Fibroblast of lung (primary cell): ENCODE results near the gene TARBP2.

Experiments used
- EZH2 ChIP-seq: IDR thresholded peaks from 2 replicates; pipeline ENCODE4 v1.5.1; 2012; ENCODE audit warnings: low read length, control low read depth, mild to moderate bottlenecking; ENCODE audit errors: missing control alignments
- TF ChIP-seq, protein P1 (sequence below), 2 donors: IDR thresholded peaks in 1 of 2; conservative IDR thresholded peaks in 1 of 2; 1 replicate in 1 of 2; 2 replicates in 1 of 2; pipeline ENCODE4 v1.5.1; 2011 to 2012; ENCODE audit warnings: low read length in 2 of 2, control low read depth in 1 of 2, inconsistent platforms in 1 of 2, low read depth in 1 of 2, mild to moderate bottlenecking in 1 of 2

DNA sequence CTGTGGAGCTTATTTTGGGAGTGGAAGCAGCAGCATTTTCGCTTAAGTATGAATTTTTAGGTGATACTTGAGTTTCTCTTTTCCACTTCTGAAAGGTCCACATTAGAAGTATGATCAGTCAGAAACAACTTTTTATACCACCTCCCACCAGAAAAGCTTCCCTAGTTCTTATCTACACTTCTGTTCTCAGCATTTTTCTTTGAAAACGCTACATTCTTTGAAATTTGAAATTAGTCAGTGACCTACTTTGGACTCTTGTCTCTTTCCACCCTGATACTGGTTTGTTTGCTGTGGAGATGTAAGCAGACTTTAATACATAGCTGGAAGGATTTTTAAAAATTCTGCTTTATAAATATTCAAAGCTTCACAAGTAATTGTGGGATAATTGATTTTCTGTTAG, 27.0 kb upstream of the TARBP2 start:
- TF ChIP-seq, protein P1, sequence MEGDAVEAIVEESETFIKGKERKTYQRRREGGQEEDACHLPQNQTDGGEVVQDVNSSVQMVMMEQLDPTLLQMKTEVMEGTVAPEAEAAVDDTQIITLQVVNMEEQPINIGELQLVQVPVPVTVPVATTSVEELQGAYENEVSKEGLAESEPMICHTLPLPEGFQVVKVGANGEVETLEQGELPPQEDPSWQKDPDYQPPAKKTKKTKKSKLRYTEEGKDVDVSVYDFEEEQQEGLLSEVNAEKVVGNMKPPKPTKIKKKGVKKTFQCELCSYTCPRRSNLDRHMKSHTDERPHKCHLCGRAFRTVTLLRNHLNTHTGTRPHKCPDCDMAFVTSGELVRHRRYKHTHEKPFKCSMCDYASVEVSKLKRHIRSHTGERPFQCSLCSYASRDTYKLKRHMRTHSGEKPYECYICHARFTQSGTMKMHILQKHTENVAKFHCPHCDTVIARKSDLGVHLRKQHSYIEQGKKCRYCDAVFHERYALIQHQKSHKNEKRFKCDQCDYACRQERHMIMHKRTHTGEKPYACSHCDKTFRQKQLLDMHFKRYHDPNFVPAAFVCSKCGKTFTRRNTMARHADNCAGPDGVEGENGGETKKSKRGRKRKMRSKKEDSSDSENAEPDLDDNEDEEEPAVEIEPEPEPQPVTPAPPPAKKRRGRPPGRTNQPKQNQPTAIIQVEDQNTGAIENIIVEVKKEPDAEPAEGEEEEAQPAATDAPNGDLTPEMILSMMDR (conservative IDR thresholded peaks at IDR 0.05 in 1 of 2, IDR thresholded peaks at IDR 0.05 in 1 of 2; ENCODE audit: low read depth in 1 of 2, low read length in 2 of 2), result no peak
- no peak for TF ChIP-seq EZH2
